Measurements from ENCODE around the gene C16orf90.

Gene C16orf90

GRCh38 chr16:3467182-3467581 is 28.1 kb downstream of the C16orf90 start:
- H3K4me3 ChIP-seq (ENCODE audit: low read depth, low read length) = no peak overlapping the region
- no peak for DNase-seq (ENCODE audit: low read depth)
- no peak for TF ChIP-seq CTCF (IDR thresholded peaks at IDR 0.05; ENCODE audit: insufficient read depth, low read depth, low read length, missing control alignments)

- DNase-seq (ENCODE audit: low read depth) = no peak
- H3K4me3 ChIP-seq (ENCODE audit: low read depth, low read length) = no peak overlapping the region
- TF ChIP-seq CTCF (IDR thresholded peaks at IDR 0.05; ENCODE audit: insufficient read depth, low read depth, low read length, missing control alignments) = no peak
Observed at GRCh38 chr16:3465911-3466584, 29.2 kb downstream of the C16orf90 start.

GRCh38 chr16:3465301-3465700 is 30.0 kb downstream of the C16orf90 start:
- TF ChIP-seq CTCF (IDR thresholded peaks at IDR 0.05; ENCODE audit: insufficient read depth, low read depth, low read length, missing control alignments) = no peak
- no peak overlapping the region for H3K4me3 ChIP-seq (ENCODE audit: low read depth, low read length)
- DNase-seq (ENCODE audit: low read depth) = no peak

GRCh38 chr16:3461151-3461550 is 34.1 kb downstream of the C16orf90 start:
- DNase-seq (ENCODE audit: low read depth) = peak; percentile 48
- H3K4me3 ChIP-seq (ENCODE audit: low read depth, low read length) = no peak overlapping the region
- TF ChIP-seq CTCF (IDR thresholded peaks at IDR 0.05; ENCODE audit: insufficient read depth, low read depth, low read length, missing control alignments) = peak; percentile 21

- TF ChIP-seq CTCF (IDR thresholded peaks at IDR 0.05; ENCODE audit: insufficient read depth, low read depth, low read length, missing control alignments) = no peak
- no peak overlapping the region for H3K4me3 ChIP-seq (ENCODE audit: low read depth, low read length)
- no peak for DNase-seq (ENCODE audit: low read depth)
Observed at GRCh38 chr16:3460585-3460984, 34.7 kb downstream of the C16orf90 start.

- TF ChIP-seq CTCF (IDR thresholded peaks at IDR 0.05; ENCODE audit: insufficient read depth, low read depth, low read length, missing control alignments) = no peak
- no peak for DNase-seq (ENCODE audit: low read depth)
- no peak overlapping the region for H3K4me3 ChIP-seq (ENCODE audit: low read depth, low read length)
Observed at GRCh38 chr16:3460121-3460520, 35.2 kb downstream of the C16orf90 start.
